GM21381 (cell line): Measurements from ENCODE around the gene CELF1.
"Not testable (repeated sequence)": the region's sequence is repeated elsewhere in the genome, so short reads cannot be mapped to it uniquely, and the experiment has no call there.

Source experiments
- ATAC-seq: cut with Tn5 transposase; IDR thresholded peaks from one replicate; pipeline ENCODE4 v1.9.1; 2021; ENCODE audit warnings: mild to moderate bottlenecking, moderate library complexity; ENCODE audit not compliant: unreplicated experiment

The CELF1 gene

GRCh38 chr11:47577460-47578041, 24.6 kb upstream of the CELF1 start:
- no peak for ATAC-seq

GRCh38 chr11:47573321-47573720, 20.4 kb upstream of the CELF1 start:
- no peak for ATAC-seq

- no peak for ATAC-seq
Observed at GRCh38 chr11:47572715-47573255, 19.9 kb upstream of the CELF1 start.

GRCh38 chr11:47571895-47572294, 19.0 kb upstream of the CELF1 start:
- no peak for ATAC-seq

GRCh38 chr11:47571357-47571729, 18.4 kb upstream of the CELF1 start:
- ATAC-seq = no peak

GRCh38 chr11:47570651-47571356, 17.9 kb upstream of the CELF1 start:
- ATAC-seq = no peak

GRCh38 chr11:47569646-47570045, 16.7 kb upstream of the CELF1 start:
- ATAC-seq = no peak

- ATAC-seq = peak; percentile 7
Observed at GRCh38 chr11:47566149-47566698, 13.3 kb upstream of the CELF1 start.

GRCh38 chr11:47565340-47566148, 12.6 kb upstream of the CELF1 start, which contains the start of gene PTPMT1:
TSS of gene PTPMT1 (plus strand) at chr11:47565599. CDS start at chr11:47565623, 24 bp downstream.
- peak; percentile 77 for ATAC-seq

GRCh38 chr11:47564933-47565339, 12.0 kb upstream of the CELF1 start:
- peak; percentile 3 for ATAC-seq

GRCh38 chr11:47564366-47564765, 11.4 kb upstream of the CELF1 start:
- ATAC-seq = not testable (repeated sequence)

GRCh38 chr11:47562393-47562792, 9.5 kb upstream of the CELF1 start:
- not testable (repeated sequence) for ATAC-seq

GRCh38 chr11:47560426-47560825, 7.5 kb upstream of the CELF1 start:
- ATAC-seq = no peak

- ATAC-seq = no peak
Observed at GRCh38 chr11:47558695-47559094, 5.8 kb upstream of the CELF1 start.

- ATAC-seq = not testable (repeated sequence)
Observed at GRCh38 chr11:47557004-47557403, 4.1 kb upstream of the CELF1 start.

GRCh38 chr11:47553406-47553743, 443 bp upstream of the CELF1 start:
- ATAC-seq = peak; percentile 21

GRCh38 chr11:47552056-47552565, 821 bp downstream of the CELF1 start:
- ATAC-seq = no peak

- ATAC-seq = no peak
Observed at GRCh38 chr11:47551086-47551485, 1.8 kb downstream of the CELF1 start.

- no peak for ATAC-seq
Observed at GRCh38 chr11:47550288-47551047, 2.5 kb downstream of the CELF1 start.

GRCh38 chr11:47546274-47546673, 6.7 kb downstream of the CELF1 start:
- not testable (repeated sequence) for ATAC-seq
